RCC 7860 (cell line): ENCODE results near the gene UBE2E2.

Experiments used
- DNase-seq: peaks from one replicate; pipeline ENCODE4 v3.0.0-alpha.2; 2015; ENCODE audit warnings: low spot score
- FAIRE-seq: peaks from 2 replicates; lab custom pipeline; 2012; peaks lifted over from hg19 to GRCh38; lab: Jason Lieb, UNC

The UBE2E2 gene

DNA sequence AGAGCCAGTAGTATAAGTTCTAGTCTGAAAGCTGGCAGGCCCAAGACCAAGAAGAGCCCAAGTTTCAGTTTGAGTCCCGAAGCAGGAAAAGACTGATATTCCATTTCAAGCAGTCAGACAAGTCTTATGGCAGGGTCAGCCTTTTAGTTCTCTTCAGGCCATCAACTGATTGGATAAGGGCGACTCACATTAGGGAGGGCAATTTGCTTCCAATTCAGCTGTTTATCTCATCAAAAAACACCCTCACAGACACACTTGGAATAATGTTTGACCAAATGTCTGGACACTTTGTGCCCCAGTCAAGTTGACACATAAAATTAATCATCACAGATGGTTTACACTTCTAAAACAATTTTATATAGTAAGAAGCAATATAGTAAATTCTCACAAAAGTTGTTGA, 69.7 kb downstream of the UBE2E2 start:
- FAIRE-seq = no peak
- DNase-seq = no peak

DNA sequence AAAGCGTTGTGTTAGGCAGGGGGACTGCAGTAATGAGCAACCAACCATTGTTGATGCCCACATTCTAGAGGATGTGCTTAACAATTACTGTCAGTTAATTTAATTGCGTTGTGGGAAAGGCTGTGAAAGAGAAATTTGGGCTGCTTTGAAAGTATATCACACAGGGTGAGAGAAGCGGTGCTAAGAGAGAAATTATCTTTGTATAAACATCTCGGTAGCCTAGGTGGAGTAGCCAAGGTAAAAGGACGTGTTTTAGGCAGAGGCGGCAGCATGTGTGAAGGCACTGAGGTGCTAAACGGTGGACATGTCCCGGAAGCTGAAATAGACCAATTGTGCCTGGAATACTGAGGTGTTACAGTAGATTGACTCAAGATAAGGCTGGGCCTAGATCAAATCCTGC, 71.9 kb downstream of the UBE2E2 start:
- FAIRE-seq = no peak
- DNase-seq = no peak

DNA sequence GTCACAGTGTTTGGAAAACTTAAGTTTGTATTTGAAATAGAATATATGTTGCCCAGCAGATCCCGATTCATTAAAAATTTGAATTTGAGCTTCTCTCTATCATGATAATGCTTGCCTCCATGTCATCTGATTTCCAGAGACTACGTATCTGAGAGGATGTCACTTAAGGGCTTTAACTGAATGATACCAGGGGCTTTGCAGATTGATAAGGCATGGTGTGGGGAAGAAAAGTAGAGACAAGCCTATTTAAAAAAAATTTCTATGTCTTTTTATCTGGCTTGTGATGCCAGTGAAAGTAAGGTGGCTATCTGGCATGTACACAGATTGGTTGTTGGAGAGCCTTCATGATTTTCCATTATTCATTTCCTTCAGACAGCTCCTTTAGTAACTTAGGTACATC, 72.7 kb downstream of the UBE2E2 start:
- DNase-seq (no peak), FAIRE-seq (no peak)

DNA sequence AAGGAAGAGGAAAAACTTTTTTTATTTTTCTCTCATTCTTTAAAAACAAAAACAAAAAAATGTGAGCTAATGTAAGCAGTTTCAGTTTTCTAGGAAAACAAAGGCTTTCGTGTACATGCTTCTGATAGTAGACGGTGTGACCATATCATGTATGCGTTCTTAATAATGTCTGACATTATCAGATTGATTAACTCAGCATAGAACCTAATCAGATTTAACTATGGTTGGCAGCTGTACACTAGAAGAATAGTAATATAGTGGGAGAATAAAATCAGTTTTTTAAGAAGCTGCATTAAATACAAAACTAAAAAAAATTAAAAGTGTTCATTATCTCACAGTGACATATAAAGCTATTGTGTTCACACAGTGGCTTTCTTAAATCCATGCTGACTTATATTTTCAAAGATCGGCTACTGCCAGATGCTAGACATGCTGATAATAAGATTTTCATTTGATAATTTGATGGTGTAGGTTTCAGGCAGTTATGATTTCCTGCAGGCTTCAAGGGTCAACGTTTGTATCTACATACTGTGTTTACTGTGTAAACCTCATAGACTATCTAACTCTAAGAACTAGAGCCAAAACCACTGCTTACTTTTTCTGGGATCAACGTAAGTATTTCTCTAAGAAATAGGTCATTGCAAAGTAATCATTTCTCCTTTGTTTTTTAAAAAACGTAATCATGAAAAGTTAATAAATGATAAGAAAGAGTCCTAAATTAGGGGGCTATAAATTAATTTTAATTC, 74.0 kb downstream of the UBE2E2 start:
- FAIRE-seq = no peak
- DNase-seq = no peak

DNA sequence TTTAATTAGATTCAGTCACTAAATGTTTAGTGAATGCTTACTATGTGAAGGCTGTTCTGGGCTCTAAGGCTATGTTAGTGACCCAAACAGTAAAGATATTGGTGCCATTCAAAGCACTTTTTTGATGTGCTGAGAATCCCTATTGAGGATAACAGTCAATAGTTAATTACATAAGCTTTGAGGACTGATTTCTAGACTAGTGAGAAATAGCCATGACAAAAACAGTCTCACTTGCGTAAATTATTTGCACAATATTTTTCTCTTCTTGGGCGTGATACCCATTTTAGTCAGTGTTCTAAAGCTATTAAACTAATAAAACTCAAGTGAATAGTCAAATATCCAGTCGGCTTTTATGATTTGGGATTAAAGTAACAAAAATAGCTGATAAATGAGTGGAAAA, 74.6 kb downstream of the UBE2E2 start:
- no peak for DNase-seq
- FAIRE-seq = no peak

DNA sequence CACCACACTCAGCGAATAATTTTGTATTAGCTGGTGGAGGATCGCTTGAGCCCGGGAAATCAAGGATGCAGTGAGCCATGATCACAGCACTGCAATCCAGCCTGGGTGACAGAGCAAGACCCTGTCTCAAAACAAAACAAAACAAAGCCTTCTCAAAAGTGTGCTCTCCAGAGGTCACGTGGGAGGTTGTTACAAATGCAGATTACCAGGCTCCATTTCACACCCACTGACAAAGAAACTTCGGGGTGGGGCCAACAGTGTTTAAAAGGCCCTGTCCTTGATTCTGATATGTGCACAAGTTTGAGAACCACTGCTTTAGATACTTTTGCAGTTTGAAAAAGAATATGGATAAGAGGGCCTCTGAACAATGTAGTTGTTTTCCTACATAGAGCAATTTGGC, 80.5 kb downstream of the UBE2E2 start:
- FAIRE-seq (no peak), DNase-seq (no peak)

DNA sequence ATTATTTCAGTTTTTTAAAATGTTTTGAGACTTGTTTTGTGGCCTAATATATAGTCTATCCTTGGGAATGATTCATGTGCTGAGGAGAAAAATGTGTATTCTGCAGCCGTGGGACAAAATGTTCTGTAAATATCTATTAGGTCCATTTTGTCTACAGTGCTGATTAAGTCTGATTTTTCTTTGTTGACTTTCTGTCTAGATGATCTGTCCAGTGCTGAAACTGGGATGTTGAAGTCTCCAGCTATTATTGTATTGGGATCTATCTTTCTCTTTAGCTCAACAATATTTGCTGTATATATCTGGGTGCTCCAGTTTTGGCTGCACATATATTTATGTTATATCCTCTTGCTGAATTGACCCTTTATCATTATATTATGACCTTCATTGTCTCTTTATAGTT, 85.2 kb downstream of the UBE2E2 start:
- FAIRE-seq = no peak
- no peak for DNase-seq

DNA sequence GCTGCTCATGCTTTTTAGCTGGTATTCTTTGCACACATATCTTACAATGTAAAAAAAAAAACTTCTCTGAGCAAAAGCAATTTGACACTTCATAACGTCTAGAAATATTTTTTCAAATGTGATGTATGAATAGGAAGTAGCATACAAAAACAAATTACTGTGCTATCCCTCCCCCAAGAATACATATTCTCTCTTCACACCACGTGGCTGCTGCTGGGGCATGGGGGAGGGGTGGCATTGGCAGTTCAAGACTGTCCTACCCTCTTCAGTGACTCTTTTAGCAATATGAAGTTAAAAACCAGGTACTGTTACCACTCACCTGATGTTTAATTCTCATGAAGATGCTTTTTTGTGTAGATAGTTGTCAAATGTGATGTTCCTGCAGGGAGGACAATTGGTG, 85.6 kb downstream of the UBE2E2 start:
- FAIRE-seq (no peak), DNase-seq (no peak)

DNA sequence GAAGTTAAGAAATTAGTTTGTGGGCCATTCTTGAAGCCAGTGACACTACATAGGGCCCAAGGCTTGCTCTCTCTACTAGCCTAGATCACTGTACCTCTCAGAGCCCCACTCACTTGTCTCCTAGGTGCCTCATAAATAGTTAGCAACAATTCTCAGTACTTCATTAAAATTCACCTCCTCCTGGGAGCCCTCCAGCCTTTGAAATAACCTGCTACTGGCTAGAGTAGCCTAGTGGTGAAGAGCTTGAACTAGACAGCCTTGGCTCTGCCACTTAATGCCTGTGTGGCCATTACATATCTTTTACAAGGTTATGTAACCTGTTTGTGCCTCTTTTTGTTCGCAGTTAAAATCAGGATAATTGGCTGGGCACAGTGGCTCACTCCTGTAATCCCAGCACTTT, 89.3 kb downstream of the UBE2E2 start:
- DNase-seq = no peak
- no peak for FAIRE-seq

DNA sequence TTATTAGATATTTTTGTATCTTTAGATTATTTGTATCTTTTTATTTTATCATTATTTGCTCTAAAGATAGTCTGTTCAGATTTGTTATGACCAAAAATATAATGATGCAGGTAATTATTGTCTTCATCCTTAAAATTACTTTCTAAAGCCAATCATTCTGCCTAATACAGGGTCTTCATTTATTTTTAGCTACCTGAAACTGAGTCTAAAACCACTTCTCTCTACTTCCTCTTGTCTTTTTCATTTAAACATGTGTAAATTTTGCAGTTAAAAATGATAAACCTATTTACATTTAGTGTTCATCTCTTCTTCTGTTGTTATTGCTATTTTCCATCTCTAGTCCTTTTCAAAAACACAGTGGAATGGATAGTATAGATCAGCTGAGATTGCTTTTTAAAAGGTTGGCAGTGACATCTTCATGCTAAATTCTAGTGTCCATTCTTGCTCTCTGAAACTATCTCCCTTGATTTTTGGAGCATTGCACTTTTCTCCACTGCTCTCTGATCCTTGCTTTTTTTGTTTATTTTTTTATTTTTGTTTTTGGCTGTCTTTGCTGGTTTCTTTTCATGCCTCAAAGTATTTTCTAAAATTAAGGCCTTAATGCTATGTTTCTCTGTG, 91.8 kb downstream of the UBE2E2 start:
- FAIRE-seq (no peak), DNase-seq (no peak)

DNA sequence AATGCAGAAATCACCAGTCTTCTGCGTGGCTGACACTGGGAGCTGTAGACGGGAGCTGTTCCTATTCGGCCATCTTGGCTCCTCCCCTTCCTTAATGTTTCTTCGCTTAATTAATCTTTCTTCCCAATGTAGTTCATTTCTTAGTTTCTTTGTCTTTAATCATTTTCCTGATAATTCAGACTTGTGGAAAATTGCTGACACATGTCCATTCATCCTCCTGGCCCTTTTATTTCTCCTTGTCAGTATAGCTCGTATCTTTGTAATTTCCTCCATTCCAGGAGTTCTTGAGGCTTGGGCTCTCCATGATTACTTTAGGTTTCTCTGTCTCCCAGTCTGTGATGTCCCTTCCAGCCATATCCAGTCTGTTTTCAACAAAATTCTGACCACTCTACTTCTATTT, 98.7 kb downstream of the UBE2E2 start:
- no peak for FAIRE-seq
- no peak for DNase-seq

DNA sequence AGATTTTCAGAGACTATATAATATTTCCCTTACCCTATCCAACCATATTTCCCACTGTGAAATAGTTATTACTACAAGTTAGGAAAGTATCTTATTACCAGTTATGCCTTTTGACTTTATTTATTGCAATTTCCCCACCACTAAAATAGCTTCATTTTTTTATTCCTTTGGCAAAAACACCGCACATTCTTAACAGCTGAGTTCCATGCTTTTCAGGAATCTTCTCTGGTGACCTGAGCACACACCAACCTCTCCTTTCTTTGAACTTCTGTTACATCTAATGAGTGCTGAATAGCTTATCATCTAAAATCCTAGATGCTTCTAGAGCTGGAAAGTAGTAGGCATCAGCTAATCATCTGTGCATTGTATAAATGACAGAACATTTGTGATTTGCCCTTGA, 99.1 kb downstream of the UBE2E2 start:
- DNase-seq (no peak), FAIRE-seq (no peak)

DNA sequence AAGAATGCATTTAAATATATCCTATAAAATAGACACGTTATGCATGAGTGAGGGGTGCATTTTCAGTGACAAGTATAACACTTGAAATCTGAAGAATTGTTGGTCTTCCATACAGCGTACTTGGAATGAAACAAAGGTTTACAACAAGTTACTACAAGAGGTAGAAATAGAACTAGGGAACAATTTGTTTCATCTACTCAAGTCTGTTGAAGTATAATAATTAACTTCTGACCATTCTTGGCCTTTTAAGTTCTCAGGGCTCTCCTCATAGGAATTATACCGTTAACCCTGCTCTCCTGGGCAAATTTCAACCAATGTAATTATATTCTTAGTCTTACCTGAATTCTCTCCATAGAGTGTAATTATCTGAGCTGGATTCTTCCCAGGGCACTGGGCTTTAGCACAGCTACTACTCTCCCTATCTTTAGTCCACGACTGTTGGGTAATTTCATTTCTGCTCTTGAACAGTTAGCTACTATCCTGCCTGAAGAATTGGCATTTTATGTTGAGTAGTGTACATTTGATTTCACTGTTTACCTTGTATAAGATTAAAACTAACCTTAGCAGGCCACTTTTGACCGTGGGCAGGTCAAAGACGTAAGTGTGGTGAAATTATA, 100.6 kb downstream of the UBE2E2 start:
- FAIRE-seq (no peak), DNase-seq (no peak)

DNA sequence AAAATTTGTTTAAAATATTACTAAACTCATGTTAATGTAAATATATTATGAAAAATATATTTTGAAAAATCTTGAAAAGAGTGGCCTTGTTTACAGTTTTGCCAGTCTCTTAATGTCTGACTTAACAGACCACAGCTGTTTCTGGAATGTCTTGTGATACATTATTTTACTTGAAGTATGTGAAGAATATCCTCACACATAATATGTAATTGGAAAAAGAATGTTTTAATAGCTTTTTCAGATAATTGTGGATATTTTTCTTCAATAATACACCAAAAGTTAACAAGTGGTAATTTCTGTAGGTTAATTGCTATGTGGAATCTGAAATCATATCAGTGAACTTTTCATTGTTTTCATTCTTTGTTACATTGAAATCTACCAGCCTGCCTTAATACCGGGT, 101.3 kb downstream of the UBE2E2 start:
- peak; percentile 15 for FAIRE-seq
- no peak for DNase-seq

DNA sequence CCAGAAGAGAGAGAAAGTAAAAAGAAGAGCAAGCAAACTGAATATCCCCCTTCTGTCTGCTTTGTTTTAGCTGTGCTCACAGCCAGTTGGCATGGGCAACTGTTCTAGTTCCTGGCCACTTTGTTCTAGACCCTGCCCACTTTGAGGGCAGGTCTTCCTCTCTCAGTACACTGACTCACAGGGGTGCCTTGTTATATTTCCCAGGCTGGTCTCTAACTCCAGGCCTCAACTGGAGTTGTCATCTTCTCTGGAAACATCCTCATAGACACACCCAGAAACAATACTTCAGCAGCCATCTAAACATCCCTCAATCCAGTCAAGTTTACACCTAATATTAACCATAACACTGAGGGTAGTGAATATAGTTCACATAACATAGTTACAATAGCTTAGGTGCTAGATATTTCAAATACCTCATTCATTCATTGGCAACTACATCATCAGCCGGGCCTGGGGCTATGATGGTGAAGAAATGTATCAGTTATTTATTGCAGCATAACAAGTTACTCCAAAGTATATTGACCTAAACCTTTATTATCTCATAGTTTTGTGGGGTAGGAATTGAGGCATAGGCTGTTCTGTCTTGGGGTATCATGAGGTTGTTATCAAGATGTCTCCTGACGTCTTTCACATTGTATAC, 106.0 kb downstream of the UBE2E2 start:
- FAIRE-seq = no peak
- DNase-seq = no peak

DNA sequence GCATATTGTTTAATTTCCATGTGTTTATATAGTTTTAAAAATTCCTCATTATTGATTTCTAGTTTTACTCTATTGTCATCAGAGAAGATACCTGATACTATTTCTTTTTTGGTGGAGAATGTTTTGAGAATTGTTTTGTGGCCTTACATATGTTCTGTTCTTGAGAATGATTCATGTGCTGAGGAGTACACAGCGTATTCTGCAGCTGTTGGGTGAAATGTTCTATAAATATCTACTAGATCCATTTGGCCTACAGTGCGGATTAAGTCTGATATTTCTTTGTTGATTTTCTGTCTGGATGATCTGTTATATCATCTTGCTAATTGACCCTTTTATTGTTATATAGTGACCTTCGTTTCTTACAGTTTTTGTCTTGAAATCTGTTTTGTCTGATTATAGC, 109.7 kb downstream of the UBE2E2 start:
- DNase-seq (no peak), FAIRE-seq (no peak)

DNA sequence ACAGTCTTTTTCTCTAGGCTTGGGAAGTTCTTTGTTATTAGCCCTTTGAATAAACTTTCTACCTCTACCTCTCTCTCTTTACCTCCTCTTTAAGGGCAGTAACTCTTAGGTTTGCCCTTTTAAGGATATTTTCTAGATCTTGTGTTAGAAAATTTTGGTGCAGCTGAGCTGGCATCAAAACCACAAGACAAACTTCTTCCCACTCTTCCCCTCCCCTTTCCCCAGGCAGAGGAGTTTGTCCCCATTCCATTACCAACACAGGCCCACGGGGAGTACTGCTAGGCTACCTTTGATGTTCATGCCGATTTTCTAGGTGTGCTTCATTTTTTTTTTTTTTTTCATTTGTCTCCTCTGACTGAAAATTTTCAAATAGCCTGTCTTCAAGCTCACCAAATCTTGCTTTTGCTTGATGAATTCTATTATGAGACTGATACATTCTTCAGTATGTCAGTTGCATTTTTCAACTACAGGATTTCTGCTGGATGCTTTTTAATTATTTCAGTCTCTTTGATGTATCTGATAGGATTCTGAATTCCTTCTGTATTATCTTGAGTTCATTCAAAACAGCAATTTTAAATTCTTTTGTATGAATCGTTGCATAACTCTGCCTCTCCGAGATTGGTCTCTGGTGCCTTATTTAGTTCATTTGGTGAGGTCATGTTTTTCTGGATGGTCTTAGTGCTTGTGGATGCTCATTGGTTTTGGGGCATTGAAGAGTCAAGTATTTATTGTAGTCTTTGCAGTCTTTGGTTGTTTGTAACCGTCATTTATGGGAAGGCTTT, 112.0 kb downstream of the UBE2E2 start:
- no peak for DNase-seq
- no peak for FAIRE-seq

DNA sequence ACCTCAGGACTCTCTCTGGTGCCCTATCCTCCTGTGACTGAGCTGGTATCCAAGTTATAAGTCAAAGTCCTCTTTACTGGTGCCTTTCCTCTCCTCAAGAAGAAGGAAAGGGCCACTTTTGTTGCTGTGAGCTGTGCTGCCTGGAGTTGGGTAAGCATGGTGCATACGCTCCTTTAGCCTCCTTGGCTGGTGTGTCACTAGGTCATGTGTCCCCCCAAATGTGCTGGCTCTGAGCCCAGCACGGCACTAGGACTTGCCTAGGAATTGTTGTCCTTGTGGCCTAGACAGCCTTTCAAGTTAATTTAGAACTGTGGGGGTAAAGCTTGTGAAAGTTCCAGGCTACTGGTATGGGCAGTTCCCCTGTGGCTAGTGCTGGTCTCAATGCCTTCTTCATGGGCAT, 113.8 kb downstream of the UBE2E2 start:
- FAIRE-seq (no peak), DNase-seq (no peak)

DNA sequence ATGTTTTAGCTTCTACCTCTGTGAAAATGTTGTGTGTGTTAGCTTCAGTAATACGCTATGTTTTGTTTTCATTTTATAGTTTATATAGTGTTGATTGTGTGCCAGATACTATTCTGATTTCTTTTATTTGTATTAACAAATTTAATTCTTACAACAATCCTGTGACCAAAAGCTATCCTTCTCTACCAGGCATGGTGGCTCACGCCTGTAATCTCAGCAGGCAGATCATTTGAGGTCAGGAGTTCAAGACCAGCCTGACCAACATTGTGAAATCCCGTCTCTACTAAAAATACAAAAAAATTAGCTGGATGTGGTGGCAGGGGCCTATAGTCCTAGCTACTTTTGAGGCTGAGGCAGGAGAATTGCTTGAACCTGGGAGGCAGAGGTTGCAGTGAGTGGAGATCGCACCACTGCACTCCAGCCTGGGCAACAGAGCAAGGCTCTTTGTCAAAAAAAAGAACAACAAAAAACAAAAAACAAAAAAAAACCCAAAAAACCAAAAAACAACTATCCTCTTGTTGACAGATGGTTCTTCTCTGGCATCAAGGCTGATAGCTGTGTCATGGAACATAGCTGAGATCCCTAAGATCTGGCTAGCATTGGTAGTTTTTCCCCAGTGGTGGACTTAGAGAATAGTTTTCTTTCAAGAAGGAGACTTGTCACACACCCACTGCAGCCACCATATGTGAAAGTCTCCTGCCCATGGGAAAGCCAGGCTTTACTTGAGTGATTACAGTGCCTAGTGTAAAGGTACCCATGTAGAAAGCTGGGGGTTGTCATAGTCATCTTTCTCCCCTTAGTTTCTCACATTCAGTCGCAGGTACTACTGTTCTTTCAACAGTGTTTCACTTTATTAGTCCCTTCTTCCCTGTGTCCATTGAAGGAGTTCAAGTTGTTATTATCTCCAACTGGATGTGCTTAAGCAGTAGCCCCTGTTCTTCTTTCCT, 116.5 kb downstream of the UBE2E2 start:
- FAIRE-seq (no peak), DNase-seq (no peak)
